ENCODE measurements around the gene IL25.
"Not testable (repeated sequence)": the region's sequence is repeated elsewhere in the genome, so short reads cannot be mapped to it uniquely, and the experiment has no call there.

Gene IL25

GRCh38 chr14:23392613-23393012 lies 20.0 kb downstream of the IL25 start:
- POLR2A ChIA-PET (ENCODE audit: low non-redundant PET) = no interaction called here

GRCh38 chr14:23396126-23396525 lies 23.5 kb downstream of the IL25 start:
- ChIA-PET CTCF (no interaction called here), POLR2A (ENCODE audit: low non-redundant PET) (no interaction called here)
- no peak overlapping the region for H3K27ac ChIP-seq
- no peak for DNase-seq (ENCODE audit: low spot score)
- TF ChIP-seq CTCF (conservative IDR thresholded peaks at IDR 0.05; ENCODE audit: low read depth) = no peak

More at GRCh38 chr14:23392613-23393012, 20.0 kb downstream of the IL25 start:
- TF ChIP-seq CTCF (conservative IDR thresholded peaks at IDR 0.05; ENCODE audit: low read depth) = no peak
- CTCF ChIA-PET = interaction anchor here (1.0 to 1.5 kb wide), 3 partner anchors 13 to 239 kb away, joined by 3 to 8 read pairs (median 6); no protein-coding TSS in a partner anchor
- no peak overlapping the region for H3K27ac ChIP-seq
- no peak for DNase-seq (ENCODE audit: low spot score)

- no peak for DNase-seq (ENCODE audit: low spot score)
- no peak overlapping the region for H3K27ac ChIP-seq
- ChIA-PET POLR2A (ENCODE audit: low non-redundant PET) (no interaction called here), CTCF (no interaction called here)
- no peak for TF ChIP-seq CTCF (conservative IDR thresholded peaks at IDR 0.05; ENCODE audit: low read depth)
Observed at GRCh38 chr14:23396781-23397407, 24.3 kb downstream of the IL25 start.

- DNase-seq (ENCODE audit: low spot score) = no peak
- CTCF ChIA-PET = no interaction called here
- TF ChIP-seq CTCF (conservative IDR thresholded peaks at IDR 0.05; ENCODE audit: low read depth) = no peak
- POLR2A ChIA-PET (ENCODE audit: low non-redundant PET) = no interaction called here
- no peak overlapping the region for H3K27ac ChIP-seq
Observed at GRCh38 chr14:23398348-23398747, 25.7 kb downstream of the IL25 start.

GRCh38 chr14:23399136-23399535 lies 26.5 kb downstream of the IL25 start:
- ChIA-PET CTCF (no interaction called here), POLR2A (ENCODE audit: low non-redundant PET) (no interaction called here)
- no peak for TF ChIP-seq CTCF (conservative IDR thresholded peaks at IDR 0.05; ENCODE audit: low read depth)
- H3K27ac ChIP-seq = no peak overlapping the region
- DNase-seq (ENCODE audit: low spot score) = no peak

- CTCF ChIA-PET = no interaction called here
- POLR2A ChIA-PET (ENCODE audit: low non-redundant PET) = no interaction called here
- DNase-seq (ENCODE audit: low spot score) = no peak
- no peak overlapping the region for H3K27ac ChIP-seq
- no peak for TF ChIP-seq CTCF (conservative IDR thresholded peaks at IDR 0.05; ENCODE audit: low read depth)
Observed at GRCh38 chr14:23399591-23399990, 27.0 kb downstream of the IL25 start.

- POLR2A ChIA-PET (ENCODE audit: low non-redundant PET); CTCF ChIA-PET; H3K27ac ChIP-seq: not testable (repeated sequence)
Observed at GRCh38 chr14:23400496-23401149, 28.0 kb downstream of the IL25 start.

More at GRCh38 chr14:23400496-23401149, 28.0 kb downstream of the IL25 start:
- DNase-seq (ENCODE audit: low spot score) = not testable (repeated sequence)

All from RWPE1 (cell line).